ENCODE results near the gene MFNG. TPM values are rescaled to one million over a fixed set of nuclear protein-coding genes. Genes with fewer than 3 reads are reported as not detected.

MFNG gene
- total RNA-seq, 1 donor from 2014 or later = 0.83 TPM

GRCh38 chr22:37493979-37494378, 7.8 kb upstream of the MFNG start:
- H3K36me3 Mint-ChIP-seq = peaks cover 6% of the 10 kb centered on the region
- no peak for DNase-seq (ENCODE audit: low spot score in 2 of 2, unreplicated experiment in 2 of 2)
- TF ChIP-seq, protein P1, sequence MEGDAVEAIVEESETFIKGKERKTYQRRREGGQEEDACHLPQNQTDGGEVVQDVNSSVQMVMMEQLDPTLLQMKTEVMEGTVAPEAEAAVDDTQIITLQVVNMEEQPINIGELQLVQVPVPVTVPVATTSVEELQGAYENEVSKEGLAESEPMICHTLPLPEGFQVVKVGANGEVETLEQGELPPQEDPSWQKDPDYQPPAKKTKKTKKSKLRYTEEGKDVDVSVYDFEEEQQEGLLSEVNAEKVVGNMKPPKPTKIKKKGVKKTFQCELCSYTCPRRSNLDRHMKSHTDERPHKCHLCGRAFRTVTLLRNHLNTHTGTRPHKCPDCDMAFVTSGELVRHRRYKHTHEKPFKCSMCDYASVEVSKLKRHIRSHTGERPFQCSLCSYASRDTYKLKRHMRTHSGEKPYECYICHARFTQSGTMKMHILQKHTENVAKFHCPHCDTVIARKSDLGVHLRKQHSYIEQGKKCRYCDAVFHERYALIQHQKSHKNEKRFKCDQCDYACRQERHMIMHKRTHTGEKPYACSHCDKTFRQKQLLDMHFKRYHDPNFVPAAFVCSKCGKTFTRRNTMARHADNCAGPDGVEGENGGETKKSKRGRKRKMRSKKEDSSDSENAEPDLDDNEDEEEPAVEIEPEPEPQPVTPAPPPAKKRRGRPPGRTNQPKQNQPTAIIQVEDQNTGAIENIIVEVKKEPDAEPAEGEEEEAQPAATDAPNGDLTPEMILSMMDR (IDR thresholded peaks at IDR 0.05; ENCODE audit: unreplicated experiment) = no peak
- H3K4me1 Mint-ChIP-seq = peaks cover 19% of the 10 kb centered on the region
- H3K27me3 Mint-ChIP-seq (ENCODE audit: low read depth) = no peaks in the 10 kb centered on the region
- no peaks in the 10 kb centered on the region for H3K9me3 Mint-ChIP-seq
- no peak overlapping the region for H3K4me3 Mint-ChIP-seq
- no peak overlapping the region for H3K27ac Mint-ChIP-seq

GRCh38 chr22:37492428-37493344, 6.5 kb upstream of the MFNG start:
- Mint-ChIP-seq H3K27me3 (ENCODE audit: low read depth) (no peaks in the 10 kb centered on the region), H3K4me3 (no peak overlapping the region), H3K4me1 (peaks cover 13% of the 10 kb centered on the region), H3K9me3 (no peaks in the 10 kb centered on the region), H3K36me3 (peaks cover 6% of the 10 kb centered on the region), H3K27ac (no peak overlapping the region)
- TF ChIP-seq, protein P1 (IDR thresholded peaks at IDR 0.05; ENCODE audit: unreplicated experiment) = peak; percentile 16
- DNase-seq (ENCODE audit: low spot score in 2 of 2, unreplicated experiment in 2 of 2) = no peak

GRCh38 chr22:37491559-37492427, 5.6 kb upstream of the MFNG start:
- H3K27me3 Mint-ChIP-seq (ENCODE audit: low read depth) = no peaks in the 10 kb centered on the region
- H3K9me3 Mint-ChIP-seq = no peaks in the 10 kb centered on the region
- no peak for DNase-seq (ENCODE audit: low spot score in 2 of 2, unreplicated experiment in 2 of 2)
- no peak overlapping the region for H3K4me3 Mint-ChIP-seq
- H3K36me3 Mint-ChIP-seq = peaks cover 6% of the 10 kb centered on the region
- TF ChIP-seq, protein P1 (IDR thresholded peaks at IDR 0.05; ENCODE audit: unreplicated experiment) = no peak
- peaks cover 13% of the 10 kb centered on the region for H3K4me1 Mint-ChIP-seq
- no peak overlapping the region for H3K27ac Mint-ChIP-seq

DNA sequence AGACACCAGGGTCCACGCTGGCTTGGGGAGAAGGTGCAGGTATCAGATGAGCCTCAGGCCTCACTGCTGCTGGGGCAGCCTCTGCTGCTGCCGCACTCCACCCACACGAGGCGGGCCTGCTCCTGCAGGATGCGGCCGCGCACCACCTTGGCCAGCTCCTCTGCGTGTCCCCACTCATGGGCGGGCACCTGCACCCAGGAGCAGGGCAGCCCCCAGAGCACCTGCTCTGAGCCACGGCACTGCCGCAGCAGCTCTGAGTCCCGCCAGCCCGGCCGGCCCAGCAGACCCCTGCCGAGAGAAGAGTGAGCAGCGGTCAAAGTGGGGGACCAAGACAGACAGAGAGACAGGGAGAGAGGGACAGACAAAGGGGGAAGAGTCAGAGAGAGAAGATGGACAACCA, 4.9 kb upstream of the MFNG start:
- TF ChIP-seq, protein P1 (IDR thresholded peaks at IDR 0.05; ENCODE audit: unreplicated experiment) = no peak
- no peaks in the 10 kb centered on the region for H3K9me3 Mint-ChIP-seq
- no peak overlapping the region for H3K4me3 Mint-ChIP-seq
- H3K36me3 Mint-ChIP-seq = peaks cover 6% of the 10 kb centered on the region
- peaks cover 14% of the 10 kb centered on the region for H3K4me1 Mint-ChIP-seq
- H3K27ac Mint-ChIP-seq = no peak overlapping the region
- peaks cover 3% of the 10 kb centered on the region for H3K27me3 Mint-ChIP-seq (ENCODE audit: low read depth)
- DNase-seq (ENCODE audit: low spot score in 2 of 2, unreplicated experiment in 2 of 2) = no peak

GRCh38 chr22:37489983-37490382, 3.8 kb upstream of the MFNG start:
- TF ChIP-seq, protein P1 (IDR thresholded peaks at IDR 0.05; ENCODE audit: unreplicated experiment) = no peak
- peaks cover 14% of the 10 kb centered on the region for H3K4me1 Mint-ChIP-seq
- H3K36me3 Mint-ChIP-seq = peaks cover 4% of the 10 kb centered on the region
- H3K27me3 Mint-ChIP-seq (ENCODE audit: low read depth) = peaks cover 3% of the 10 kb centered on the region
- no peak overlapping the region for H3K27ac Mint-ChIP-seq
- DNase-seq (ENCODE audit: low spot score in 2 of 2, unreplicated experiment in 2 of 2) = no peak
- no peak overlapping the region for H3K4me3 Mint-ChIP-seq
- H3K9me3 Mint-ChIP-seq = no peaks in the 10 kb centered on the region

Measured in mesothelial cell of epicardium (in vitro differentiated cells).